Lung (tissue), 12 donors: Measurements from ENCODE around the gene SESN1. TPM values are rescaled to one million over a fixed set of nuclear protein-coding genes. Genes with fewer than 3 reads are reported as not detected.

Experiments
- ATAC-seq: fragments of 200-7000 bp; cut with Tn5 transposase; one replicate; pipeline ENCODE4 v1.9.1; 2020; ENCODE audit warnings: moderate number of reproducible peaks; ENCODE audit not compliant: insufficient read depth, low FRiP score
- DNase-seq, 3 donors: peaks; one replicate each; pipeline ENCODE4 v3.0.0-alpha.2; 2013 to 2017
- H3K27ac ChIP-seq, 2 donors: one replicate each; pipeline ENCODE4 v1.5.1; 2013; ENCODE audit warnings: mild to moderate bottlenecking in 2 of 2, moderate library complexity in 2 of 2, control low read depth in 1 of 2, inconsistent platforms in 1 of 2, low read depth in 1 of 2, low read length in 1 of 2
- H3K27me3 ChIP-seq, 3 donors: one replicate each; pipeline ENCODE4 v1.5.1; 2013; ENCODE audit warnings: low read length in 2 of 3; ENCODE audit not compliant: control insufficient read depth in 3 of 3, insufficient read depth in 3 of 3
- H3K36me3 ChIP-seq, 4 donors: one replicate each; pipeline ENCODE4 v1.5.1; 2013; ENCODE audit warnings: low read length in 4 of 4, mild to moderate bottlenecking in 1 of 4, moderate library complexity in 1 of 4; ENCODE audit not compliant: control insufficient read depth in 4 of 4, insufficient read depth in 4 of 4
- H3K4me1 ChIP-seq, 5 donors: one replicate each; pipeline ENCODE4 v1.5.1; 2013; ENCODE audit warnings: low read length in 5 of 5, mild to moderate bottlenecking in 2 of 5, moderate library complexity in 1 of 5; ENCODE audit not compliant: control insufficient read depth in 5 of 5, insufficient read depth in 5 of 5
- H3K4me3 ChIP-seq: one replicate; pipeline ENCODE4 v1.5.1; 2013; ENCODE audit warnings: mild to moderate bottlenecking, control low read depth, moderate library complexity
- H3K9ac ChIP-seq, 2 donors: one replicate each; pipeline ENCODE4 v1.5.1; 2013; ENCODE audit warnings: low read length in 2 of 2, control low read depth in 1 of 2; ENCODE audit not compliant: insufficient read depth in 1 of 2
- H3K9me3 ChIP-seq, 4 donors: one replicate each; pipeline ENCODE4 v1.5.1; 2013; ENCODE audit warnings: low read length in 3 of 4, mild to moderate bottlenecking in 1 of 4, moderate library complexity in 1 of 4; ENCODE audit not compliant: control insufficient read depth in 4 of 4, insufficient read depth in 3 of 4
- WGBS, 2 donors: extraction: QIAGEN DNeasy Blood & Tissue Kit; methylation state at CpG; one replicate each; pipeline ENCODE4 v1.1.7; 2013; 5-methylcytosine and 5-hydroxymethylcytosine counted together
- polyA plus RNA-seq, 2 donors: library from polyadenylated mRNA; stranded (reverse); fragments of 200-250 nt; gene quantifications; one replicate each; pipeline ENCODE4 v1.2.1, GENCODE V29; 2013
- total RNA-seq, 2 donors: library from RNA; depleted of rRNA in 1 of 2; stranded (reverse); fragments of >200 nt in 1 of 2; gene quantifications; one replicate each; pipeline ENCODE4 v1.2.1, GENCODE V29; 2014 to 2021
- TF ChIP-seq, protein P1 (sequence below): IDR thresholded peaks from 2 replicates; pipeline ENCODE4 v1.5.1; 2012; ENCODE audit warnings: mild to moderate bottlenecking; ENCODE audit errors: control extremely low read depth, extremely low read depth
- donor health status: control.
- donor health status: control.
- donor health status: Bipolar disorder and iron deficiency.
- donor health status: healthy.
- donor health status: DM: yes; HTN: yes; CAD: no.

The SESN1 gene
- total and polyA plus RNA-seq, 4 donors = 12.9 to 69.8 (median 21.0) TPM

DNA sequence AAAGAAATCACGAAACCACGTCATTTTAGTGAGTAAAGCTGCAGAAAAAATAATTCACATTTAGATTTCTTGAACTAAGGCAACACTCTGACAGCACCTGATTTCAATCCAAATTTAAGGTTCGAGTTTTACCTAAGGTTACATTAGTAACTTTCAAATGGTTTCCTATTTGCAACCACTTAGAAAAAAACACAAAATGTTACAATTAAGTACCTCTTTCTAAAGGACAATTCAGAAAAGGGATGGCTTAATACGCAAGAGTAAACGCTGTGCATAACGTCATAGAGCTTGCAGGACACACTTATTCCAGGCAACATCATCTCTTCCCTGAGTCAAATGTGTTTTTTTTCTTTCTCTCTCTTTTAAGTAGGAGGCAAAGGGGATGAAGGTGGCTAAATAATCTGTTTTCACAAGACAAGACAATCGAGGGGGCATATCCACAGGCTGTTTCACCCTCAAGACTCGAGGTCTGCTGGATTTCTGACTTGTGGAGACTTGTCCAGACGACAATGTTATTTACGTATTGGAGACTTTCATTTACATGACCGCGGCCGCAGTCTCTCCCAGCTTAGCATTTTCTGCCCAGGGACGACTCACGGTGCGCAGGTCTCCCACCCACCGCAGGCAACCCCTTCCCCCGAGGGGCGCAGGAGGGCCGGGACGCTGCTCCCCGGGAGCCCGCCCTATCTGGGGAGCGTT lies 86.0 kb downstream of the SESN1 start:
- Histone ChIP-seq H3K4me3 (peak overlapping the region; percentile 94), H3K27ac (peak overlapping the region; percentile 98 to 99), H3K9ac (peak overlapping the region; percentile 87 to 99), H3K9me3 (no peaks in the 10 kb centered on the region), H3K4me1 (peaks cover 0 to 19% (median 10%) of the 10 kb centered on the region in 5 donors), H3K27me3 (no peaks in the 10 kb centered on the region), H3K36me3 (peaks cover 0 to 5% (median under 1%) of the 10 kb centered on the region in 4 donors)
- TF ChIP-seq, protein P1, sequence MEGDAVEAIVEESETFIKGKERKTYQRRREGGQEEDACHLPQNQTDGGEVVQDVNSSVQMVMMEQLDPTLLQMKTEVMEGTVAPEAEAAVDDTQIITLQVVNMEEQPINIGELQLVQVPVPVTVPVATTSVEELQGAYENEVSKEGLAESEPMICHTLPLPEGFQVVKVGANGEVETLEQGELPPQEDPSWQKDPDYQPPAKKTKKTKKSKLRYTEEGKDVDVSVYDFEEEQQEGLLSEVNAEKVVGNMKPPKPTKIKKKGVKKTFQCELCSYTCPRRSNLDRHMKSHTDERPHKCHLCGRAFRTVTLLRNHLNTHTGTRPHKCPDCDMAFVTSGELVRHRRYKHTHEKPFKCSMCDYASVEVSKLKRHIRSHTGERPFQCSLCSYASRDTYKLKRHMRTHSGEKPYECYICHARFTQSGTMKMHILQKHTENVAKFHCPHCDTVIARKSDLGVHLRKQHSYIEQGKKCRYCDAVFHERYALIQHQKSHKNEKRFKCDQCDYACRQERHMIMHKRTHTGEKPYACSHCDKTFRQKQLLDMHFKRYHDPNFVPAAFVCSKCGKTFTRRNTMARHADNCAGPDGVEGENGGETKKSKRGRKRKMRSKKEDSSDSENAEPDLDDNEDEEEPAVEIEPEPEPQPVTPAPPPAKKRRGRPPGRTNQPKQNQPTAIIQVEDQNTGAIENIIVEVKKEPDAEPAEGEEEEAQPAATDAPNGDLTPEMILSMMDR = no peak
- 3% methylated on average over 24 of the region's 24 CpGs for WGBS, 2 donors
- peak; percentile 69 to 89 (median 81) for DNase-seq
- ATAC-seq = peak; percentile 17

DNA sequence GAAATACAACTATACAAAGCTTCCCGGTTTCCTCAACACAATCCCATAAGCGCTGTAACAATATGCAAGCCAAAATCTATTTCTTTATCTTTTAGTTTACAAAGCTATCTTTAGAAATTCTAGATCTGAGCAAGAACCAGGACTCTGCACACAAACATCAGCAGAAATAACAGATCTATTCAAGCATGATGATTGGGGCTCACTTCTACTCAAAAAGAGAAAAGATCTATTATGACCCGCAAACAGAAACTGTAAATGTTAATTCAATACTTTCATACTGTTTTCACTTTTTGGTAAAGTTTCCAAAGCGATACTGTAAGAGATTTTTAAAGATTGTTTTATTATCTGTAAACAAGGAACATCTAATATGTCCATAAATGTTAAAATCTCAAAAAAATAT lies 86.6 kb downstream of the SESN1 start:
- DNase-seq (peak in 1 of 3 donors; percentile 67), ATAC-seq (no peak)
- H3K4me3 ChIP-seq = no peak overlapping the region
- H3K9me3 ChIP-seq = no peaks in the 10 kb centered on the region
- peaks cover 0 to 22% (median 12%) of the 10 kb centered on the region in 5 donors for H3K4me1 ChIP-seq
- H3K9ac ChIP-seq = peak overlapping the region; percentile 87 to 99
- no peaks in the 10 kb centered on the region for H3K27me3 ChIP-seq
- WGBS, 2 donors = 47 to 63% methylated on average over 4 of the region's 4 CpGs
- peak overlapping the region in 1 of 2 donors; percentile 50 for H3K27ac ChIP-seq
- H3K36me3 ChIP-seq = peaks cover 0 to 5% (median under 1%) of the 10 kb centered on the region in 4 donors
- TF ChIP-seq, protein P1 = no peak

DNA sequence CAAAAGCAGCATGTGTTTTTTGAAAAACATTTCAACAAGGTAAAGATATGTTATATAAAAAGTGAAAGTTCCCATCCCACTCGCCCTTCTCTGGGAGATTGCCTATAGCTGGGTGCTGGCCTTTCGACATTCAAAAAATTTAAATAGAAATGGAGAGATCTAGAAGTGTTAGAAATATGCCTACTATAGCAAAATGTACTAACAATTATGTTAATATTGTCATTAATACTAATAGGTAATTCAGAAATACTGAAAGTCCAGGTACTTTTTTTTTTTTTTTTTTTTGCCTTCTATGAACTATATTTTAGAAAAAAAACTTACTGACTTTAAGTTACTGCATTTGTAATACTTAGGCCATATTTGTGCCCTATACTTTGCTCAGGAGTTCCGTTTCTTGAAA lies 87.1 kb downstream of the SESN1 start:
- H3K4me3 ChIP-seq = no peak overlapping the region
- DNase-seq (no peak), ATAC-seq (no peak)

More for the DNA sequence above, 87.1 kb downstream of the SESN1 start:
- no peak overlapping the region for H3K27ac ChIP-seq
- no peaks in the 10 kb centered on the region for H3K9me3 ChIP-seq
- no peaks in the 10 kb centered on the region for H3K27me3 ChIP-seq
- H3K4me1 ChIP-seq = peaks cover 0 to 27% (median 12%) of the 10 kb centered on the region in 5 donors
- WGBS, 2 donors = 59 to 62% methylated on average over 3 of the region's 3 CpGs
- H3K36me3 ChIP-seq = peaks cover 0 to 5% (median under 1%) of the 10 kb centered on the region in 4 donors
- H3K9ac ChIP-seq = peak overlapping the region in 1 of 2 donors; percentile 99
- TF ChIP-seq, protein P1 = no peak
